Nephron (organoid): ENCODE measurements around the gene PLXNB3.

Experiments used
- H3K27ac Mint-ChIP-seq, 3 experiments: 2 replicates each; pipeline ENCODE4 v1.8.0; 2020; ENCODE audit warnings: mixed read lengths in 3 of 3, mild to moderate bottlenecking in 2 of 3, moderate library complexity in 1 of 3
- H3K27me3 Mint-ChIP-seq: 2 replicates; pipeline ENCODE4 v1.8.0; 2021; ENCODE audit warnings: low read depth, mild to moderate bottlenecking, moderate library complexity, mixed read lengths
- H3K36me3 Mint-ChIP-seq: 2 replicates; pipeline ENCODE4 v1.8.0; 2020; ENCODE audit warnings: low read depth, mixed read lengths
- H3K4me1 Mint-ChIP-seq: 2 replicates; pipeline ENCODE4 v1.8.0; 2020; ENCODE audit warnings: mixed read lengths
- H3K4me3 Mint-ChIP-seq, 3 experiments: 2 replicates each; pipeline ENCODE4 v1.8.0; 2020; ENCODE audit warnings: mild to moderate bottlenecking in 3 of 3, mixed read lengths in 3 of 3, moderate library complexity in 2 of 3
- H3K9me3 Mint-ChIP-seq: 2 replicates; pipeline ENCODE4 v1.8.0; 2020; ENCODE audit warnings: mixed read lengths
- TF ChIP-seq, protein P1 (sequence below), 3 experiments: fragments of 200-600 bp; sonication (generic); IDR thresholded peaks; one replicate each; pipeline ENCODE4 v1.5.0; 2021; ENCODE audit warnings: antibody characterized with exemption in 3 of 3; ENCODE audit not compliant: unreplicated experiment in 3 of 3

PLXNB3 gene

DNA sequence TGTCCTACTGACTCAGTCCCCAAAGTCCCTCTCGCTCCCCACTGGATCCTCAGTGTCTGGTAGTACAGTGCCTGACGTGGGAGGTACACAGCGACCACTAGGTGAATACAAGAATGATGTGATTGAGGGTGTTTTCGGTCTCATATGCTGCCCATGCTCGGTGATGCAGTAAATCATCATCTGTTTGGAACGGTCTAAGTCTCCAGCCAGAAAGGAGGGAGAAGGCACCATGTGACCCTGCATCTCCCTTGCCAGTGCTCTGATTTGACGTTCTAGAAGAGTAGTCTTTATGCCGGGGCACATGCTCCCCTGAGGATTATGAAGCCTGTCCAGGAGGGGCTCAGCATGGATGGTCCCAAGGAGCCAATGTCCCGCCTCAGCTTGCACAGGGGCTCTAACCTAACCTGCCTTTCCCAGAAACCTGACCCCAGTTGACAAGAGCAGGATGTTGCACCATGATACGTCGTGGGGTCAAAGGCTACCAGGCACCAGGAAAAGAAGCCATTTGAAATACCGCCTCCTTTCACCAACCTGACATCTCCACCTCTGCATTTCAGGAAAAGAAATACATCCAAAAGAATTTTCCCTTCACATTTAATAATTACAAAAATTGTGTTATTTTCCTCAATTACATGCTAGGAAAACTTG, 13.8 kb upstream of the PLXNB3 start:
- no peak overlapping the region for H3K4me3 Mint-ChIP-seq
- no peaks in the 10 kb centered on the region for H3K4me1 Mint-ChIP-seq
- no peaks in the 10 kb centered on the region for H3K36me3 Mint-ChIP-seq
- no peak overlapping the region for H3K27ac Mint-ChIP-seq
- peaks cover 4% of the 10 kb centered on the region for H3K27me3 Mint-ChIP-seq
- H3K9me3 Mint-ChIP-seq = peaks cover 28% of the 10 kb centered on the region
- TF ChIP-seq, protein P1, sequence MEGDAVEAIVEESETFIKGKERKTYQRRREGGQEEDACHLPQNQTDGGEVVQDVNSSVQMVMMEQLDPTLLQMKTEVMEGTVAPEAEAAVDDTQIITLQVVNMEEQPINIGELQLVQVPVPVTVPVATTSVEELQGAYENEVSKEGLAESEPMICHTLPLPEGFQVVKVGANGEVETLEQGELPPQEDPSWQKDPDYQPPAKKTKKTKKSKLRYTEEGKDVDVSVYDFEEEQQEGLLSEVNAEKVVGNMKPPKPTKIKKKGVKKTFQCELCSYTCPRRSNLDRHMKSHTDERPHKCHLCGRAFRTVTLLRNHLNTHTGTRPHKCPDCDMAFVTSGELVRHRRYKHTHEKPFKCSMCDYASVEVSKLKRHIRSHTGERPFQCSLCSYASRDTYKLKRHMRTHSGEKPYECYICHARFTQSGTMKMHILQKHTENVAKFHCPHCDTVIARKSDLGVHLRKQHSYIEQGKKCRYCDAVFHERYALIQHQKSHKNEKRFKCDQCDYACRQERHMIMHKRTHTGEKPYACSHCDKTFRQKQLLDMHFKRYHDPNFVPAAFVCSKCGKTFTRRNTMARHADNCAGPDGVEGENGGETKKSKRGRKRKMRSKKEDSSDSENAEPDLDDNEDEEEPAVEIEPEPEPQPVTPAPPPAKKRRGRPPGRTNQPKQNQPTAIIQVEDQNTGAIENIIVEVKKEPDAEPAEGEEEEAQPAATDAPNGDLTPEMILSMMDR (IDR thresholded peaks at IDR 0.05; ENCODE audit: unreplicated experiment in 3 of 3) = no peak

DNA sequence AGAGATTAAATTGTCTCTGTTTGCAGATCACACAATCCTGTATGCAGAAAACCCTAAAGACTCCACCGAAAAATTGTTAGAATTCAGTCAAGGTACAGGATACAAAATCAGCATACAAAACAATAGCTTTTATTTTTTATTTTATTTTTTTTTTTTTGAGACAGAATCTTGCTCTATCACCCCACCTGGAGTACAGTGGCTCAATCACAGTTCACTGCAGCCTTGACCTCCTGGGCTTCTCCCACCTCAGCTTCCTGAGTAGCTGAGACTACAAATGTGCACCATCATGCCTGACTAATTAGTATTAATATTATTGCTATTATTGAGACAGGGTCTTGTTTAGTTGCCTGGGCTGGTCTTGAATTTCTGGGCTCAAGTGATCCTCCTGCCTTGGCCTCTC, 8.9 kb upstream of the PLXNB3 start:
- H3K36me3 Mint-ChIP-seq = no peaks in the 10 kb centered on the region
- no peak overlapping the region for H3K4me3 Mint-ChIP-seq
- H3K9me3 Mint-ChIP-seq = peaks cover 28% of the 10 kb centered on the region
- H3K4me1 Mint-ChIP-seq = no peaks in the 10 kb centered on the region
- no peak overlapping the region for H3K27ac Mint-ChIP-seq
- peaks cover 4% of the 10 kb centered on the region for H3K27me3 Mint-ChIP-seq
- TF ChIP-seq, protein P1 (IDR thresholded peaks at IDR 0.05; ENCODE audit: unreplicated experiment in 3 of 3) = no peak

DNA sequence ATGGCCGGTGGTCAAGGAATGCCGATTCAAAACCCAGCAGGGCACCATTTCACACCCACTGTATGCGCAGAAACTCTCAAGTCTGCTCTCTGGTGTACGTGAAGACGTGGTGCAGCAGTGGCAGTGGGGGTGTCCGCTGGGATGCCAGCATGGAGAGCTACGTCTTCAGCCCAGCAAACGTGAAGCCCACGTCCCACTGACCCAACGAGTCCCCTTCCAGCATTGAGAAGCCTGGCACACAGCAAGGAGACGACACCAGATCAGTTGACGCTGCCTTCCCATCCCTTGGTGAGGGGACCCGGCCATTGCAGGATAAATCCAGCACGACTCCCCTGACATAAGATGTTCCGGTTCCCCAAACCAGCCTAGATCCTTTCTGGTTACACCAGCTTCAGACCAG, 2.2 kb upstream of the PLXNB3 start:
- TF ChIP-seq, protein P1 (IDR thresholded peaks at IDR 0.05; ENCODE audit: unreplicated experiment in 3 of 3) = no peak
- Mint-ChIP-seq H3K27me3 (peaks cover 4% of the 10 kb centered on the region), H3K9me3 (peaks cover 17% of the 10 kb centered on the region), H3K36me3 (no peaks in the 10 kb centered on the region), H3K27ac (no peak overlapping the region), H3K4me1 (peaks cover 5% of the 10 kb centered on the region), H3K4me3 (no peak overlapping the region)

DNA sequence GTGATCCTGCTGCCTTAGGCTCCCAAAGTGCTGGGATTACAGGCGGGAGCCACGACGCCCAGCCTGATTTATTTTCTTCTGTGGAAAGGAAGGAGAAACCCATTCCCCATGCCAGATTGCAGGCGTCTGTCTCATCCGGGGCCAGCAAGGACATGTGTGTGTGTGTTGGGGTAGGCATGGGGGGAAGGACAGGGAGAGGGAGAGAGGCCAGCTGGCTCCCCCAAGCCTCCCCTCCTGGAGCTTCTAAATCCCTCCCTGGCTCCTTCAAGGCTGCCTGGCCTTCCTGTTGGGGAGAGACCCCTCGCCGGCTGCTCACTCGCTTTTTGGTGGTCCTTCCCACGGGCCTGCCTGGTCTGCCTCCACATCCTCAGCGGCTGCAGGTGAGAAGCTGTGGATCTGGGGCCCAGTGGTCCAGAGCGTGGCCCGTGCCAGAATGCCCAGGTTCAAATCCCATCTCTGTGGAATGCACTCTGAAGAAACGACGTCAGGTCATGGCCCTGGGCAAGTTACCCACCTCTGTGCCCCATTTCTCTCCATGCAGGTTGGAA, 1.3 kb upstream of the PLXNB3 start:
- Mint-ChIP-seq H3K27ac (no peak overlapping the region), H3K9me3 (peaks cover 10% of the 10 kb centered on the region), H3K4me3 (no peak overlapping the region), H3K36me3 (no peaks in the 10 kb centered on the region), H3K27me3 (peaks cover 4% of the 10 kb centered on the region), H3K4me1 (peaks cover 5% of the 10 kb centered on the region)
- TF ChIP-seq, protein P1 (IDR thresholded peaks at IDR 0.05; ENCODE audit: unreplicated experiment in 3 of 3) = no peak

DNA sequence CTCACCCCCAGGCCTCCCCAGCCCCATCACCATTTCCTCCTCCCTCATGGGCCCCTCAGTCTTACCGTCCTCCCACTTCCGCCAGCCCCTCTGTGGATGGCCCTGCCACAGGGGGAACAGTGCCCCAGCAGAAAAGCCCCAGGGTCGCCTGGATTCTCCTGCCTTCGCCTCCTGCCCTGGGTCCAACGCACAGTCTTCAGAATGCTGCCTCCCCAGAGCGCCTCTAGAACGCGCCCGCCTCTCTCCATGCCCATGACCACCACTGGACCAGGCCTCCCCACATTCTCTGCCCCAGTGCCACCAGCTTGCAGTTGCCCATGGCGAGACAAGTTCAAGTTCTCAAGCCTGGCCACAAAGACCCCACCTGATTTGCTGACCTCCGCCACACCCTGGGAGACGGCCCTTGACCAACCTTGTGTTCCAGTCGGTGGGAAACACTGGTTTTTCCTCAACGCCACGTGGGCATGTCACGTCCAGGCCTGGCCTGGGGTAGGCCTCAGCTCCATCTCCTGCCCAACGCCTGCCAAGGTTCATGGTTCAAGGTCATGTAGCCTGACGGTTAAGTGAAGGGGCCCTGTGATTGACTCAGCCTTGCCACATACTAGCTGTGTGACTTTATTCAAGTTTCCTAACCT, 634 bp upstream of the PLXNB3 start:
- TF ChIP-seq, protein P1 (IDR thresholded peaks at IDR 0.05; ENCODE audit: unreplicated experiment in 3 of 3) = no peak
- Mint-ChIP-seq H3K4me1 (peaks cover 5% of the 10 kb centered on the region), H3K9me3 (peaks cover 8% of the 10 kb centered on the region), H3K4me3 (no peak overlapping the region), H3K27ac (no peak overlapping the region), H3K27me3 (peaks cover 4% of the 10 kb centered on the region), H3K36me3 (no peaks in the 10 kb centered on the region)

DNA sequence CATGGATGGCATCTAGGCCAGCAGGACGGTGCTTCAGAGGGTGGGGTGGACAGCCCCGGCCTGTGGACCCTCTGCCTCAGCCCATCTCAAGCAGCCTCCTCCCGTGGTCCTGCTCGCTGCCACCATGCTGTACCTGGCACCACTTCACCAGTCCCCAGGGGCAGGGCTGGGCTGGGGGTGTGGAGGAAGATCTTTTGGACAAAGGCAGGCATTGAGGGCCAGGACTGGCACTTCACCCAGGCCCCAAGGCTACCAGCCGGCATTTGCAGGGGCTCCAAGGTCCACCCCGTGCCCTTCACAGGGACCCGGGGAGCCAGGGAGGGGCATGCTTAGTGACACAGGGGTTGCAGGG, 713 bp downstream of the PLXNB3 start:
- Mint-ChIP-seq H3K9me3 (peaks cover 8% of the 10 kb centered on the region), H3K4me1 (peaks cover 5% of the 10 kb centered on the region), H3K27ac (no peak overlapping the region), H3K27me3 (peaks cover 4% of the 10 kb centered on the region), H3K4me3 (no peak overlapping the region), H3K36me3 (no peaks in the 10 kb centered on the region)
- TF ChIP-seq, protein P1 (IDR thresholded peaks at IDR 0.05; ENCODE audit: unreplicated experiment in 3 of 3) = no peak
